ENCODE results near the gene UCP3. TPM values are rescaled to one million over a fixed set of nuclear protein-coding genes. Genes with fewer than 3 reads are reported as not detected.
A peak's percentile ranks its signal among the peaks of the same experiment; 100 is the strongest.

Gene UCP3
- total and polyA plus RNA-seq, 4 donors, result 1.0 to 2.8 (median 1.8) TPM

DNA sequence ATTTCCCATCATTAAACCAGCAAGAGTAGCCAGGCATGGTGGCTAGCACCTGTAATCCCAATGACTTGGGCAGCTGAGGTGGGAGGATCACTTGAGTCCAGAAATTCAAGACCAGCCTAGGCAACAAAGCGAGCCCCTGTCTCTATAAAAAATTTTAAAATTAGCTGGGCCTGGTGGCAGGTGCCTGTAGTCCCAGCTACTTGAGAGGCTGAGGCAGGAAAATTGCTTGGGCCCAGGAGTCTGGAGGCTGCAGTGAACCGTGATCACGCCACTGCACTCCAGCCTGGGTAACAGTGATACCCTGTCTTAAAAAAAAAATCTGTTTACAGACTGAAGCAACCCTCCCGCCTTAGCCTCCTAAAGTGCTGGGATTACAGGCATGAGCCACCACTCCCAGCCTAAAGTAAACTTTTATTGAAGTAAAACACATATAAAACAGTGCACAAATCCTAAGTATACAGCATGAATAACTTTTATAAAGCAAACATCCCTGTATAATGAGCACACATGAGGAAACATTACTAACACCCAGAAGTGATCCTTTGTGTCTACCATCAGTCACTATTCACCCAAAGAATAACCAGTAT is 12.6 kb downstream of the UCP3 start:
- Histone ChIP-seq H3K27ac (ENCODE audit: low read depth in 1 of 2, low read length in 1 of 2) (no peak overlapping the region), H3K27me3 (ENCODE audit: control insufficient read depth in 3 of 3, insufficient read depth in 3 of 3, low read length in 2 of 3) (no peaks in the 10 kb centered on the region), H3K9me3 (ENCODE audit: control insufficient read depth in 4 of 4, insufficient read depth in 3 of 4, low read length in 3 of 4) (no peaks in the 10 kb centered on the region), H3K4me3 (no peak overlapping the region), H3K9ac (ENCODE audit: insufficient read depth in 1 of 2, low read length in 2 of 2) (no peak overlapping the region), H3K36me3 (ENCODE audit: control insufficient read depth in 4 of 4, insufficient read depth in 4 of 4, low read length in 4 of 4) (peaks cover 0 to 4% (median under 1%) of the 10 kb centered on the region in 4 donors), H3K4me1 (ENCODE audit: control insufficient read depth in 5 of 5, insufficient read depth in 5 of 5, low read length in 5 of 5) (peaks cover 0 to 3% (median 0%) of the 10 kb centered on the region in 5 donors)
- no peak for DNase-seq
- TF ChIP-seq, protein P1, sequence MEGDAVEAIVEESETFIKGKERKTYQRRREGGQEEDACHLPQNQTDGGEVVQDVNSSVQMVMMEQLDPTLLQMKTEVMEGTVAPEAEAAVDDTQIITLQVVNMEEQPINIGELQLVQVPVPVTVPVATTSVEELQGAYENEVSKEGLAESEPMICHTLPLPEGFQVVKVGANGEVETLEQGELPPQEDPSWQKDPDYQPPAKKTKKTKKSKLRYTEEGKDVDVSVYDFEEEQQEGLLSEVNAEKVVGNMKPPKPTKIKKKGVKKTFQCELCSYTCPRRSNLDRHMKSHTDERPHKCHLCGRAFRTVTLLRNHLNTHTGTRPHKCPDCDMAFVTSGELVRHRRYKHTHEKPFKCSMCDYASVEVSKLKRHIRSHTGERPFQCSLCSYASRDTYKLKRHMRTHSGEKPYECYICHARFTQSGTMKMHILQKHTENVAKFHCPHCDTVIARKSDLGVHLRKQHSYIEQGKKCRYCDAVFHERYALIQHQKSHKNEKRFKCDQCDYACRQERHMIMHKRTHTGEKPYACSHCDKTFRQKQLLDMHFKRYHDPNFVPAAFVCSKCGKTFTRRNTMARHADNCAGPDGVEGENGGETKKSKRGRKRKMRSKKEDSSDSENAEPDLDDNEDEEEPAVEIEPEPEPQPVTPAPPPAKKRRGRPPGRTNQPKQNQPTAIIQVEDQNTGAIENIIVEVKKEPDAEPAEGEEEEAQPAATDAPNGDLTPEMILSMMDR (IDR thresholded peaks at IDR 0.05; ENCODE audit: control extremely low read depth, extremely low read depth), result no peak
- 78 to 87% methylated on average over 4 of the region's 4 CpGs for WGBS, 2 donors
- no peak for ATAC-seq (ENCODE audit: insufficient read depth, low FRiP score)

DNA sequence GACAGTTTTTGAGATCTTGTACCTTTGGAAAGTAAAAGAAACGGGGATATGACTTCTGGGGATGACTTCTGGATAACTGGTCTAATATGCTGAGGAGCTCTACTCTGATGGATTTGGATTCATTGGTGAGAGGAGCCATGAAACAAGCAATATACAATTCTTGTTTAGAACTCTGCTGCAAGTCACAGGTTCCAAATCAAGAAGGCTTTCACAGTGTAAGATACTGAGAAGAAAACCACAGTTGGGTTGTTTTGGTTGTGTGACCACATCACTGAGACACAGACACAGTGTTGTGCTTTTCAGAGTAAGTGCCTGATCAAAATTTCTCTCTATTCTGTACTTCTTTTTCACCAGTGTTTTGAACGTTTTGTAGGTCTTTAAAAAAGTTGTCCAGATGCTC is 13.2 kb downstream of the UCP3 start:
- Histone ChIP-seq H3K9ac (ENCODE audit: insufficient read depth in 1 of 2, low read length in 2 of 2) (no peak overlapping the region), H3K9me3 (ENCODE audit: control insufficient read depth in 4 of 4, insufficient read depth in 3 of 4, low read length in 3 of 4) (no peaks in the 10 kb centered on the region), H3K4me1 (ENCODE audit: control insufficient read depth in 5 of 5, insufficient read depth in 5 of 5, low read length in 5 of 5) (peaks cover 0 to 7% (median 0%) of the 10 kb centered on the region in 5 donors), H3K27me3 (ENCODE audit: control insufficient read depth in 3 of 3, insufficient read depth in 3 of 3, low read length in 2 of 3) (no peaks in the 10 kb centered on the region), H3K27ac (ENCODE audit: low read depth in 1 of 2, low read length in 1 of 2) (no peak overlapping the region), H3K36me3 (ENCODE audit: control insufficient read depth in 4 of 4, insufficient read depth in 4 of 4, low read length in 4 of 4) (peaks cover 0 to 3% (median 0%) of the 10 kb centered on the region in 4 donors), H3K4me3 (no peak overlapping the region)
- ATAC-seq (ENCODE audit: insufficient read depth, low FRiP score), result no peak
- TF ChIP-seq, protein P1 (IDR thresholded peaks at IDR 0.05; ENCODE audit: control extremely low read depth, extremely low read depth), result no peak
- DNase-seq, result no peak
- 80 to 83% methylated on average over 2 of the region's 2 CpGs for WGBS, 2 donors

DNA sequence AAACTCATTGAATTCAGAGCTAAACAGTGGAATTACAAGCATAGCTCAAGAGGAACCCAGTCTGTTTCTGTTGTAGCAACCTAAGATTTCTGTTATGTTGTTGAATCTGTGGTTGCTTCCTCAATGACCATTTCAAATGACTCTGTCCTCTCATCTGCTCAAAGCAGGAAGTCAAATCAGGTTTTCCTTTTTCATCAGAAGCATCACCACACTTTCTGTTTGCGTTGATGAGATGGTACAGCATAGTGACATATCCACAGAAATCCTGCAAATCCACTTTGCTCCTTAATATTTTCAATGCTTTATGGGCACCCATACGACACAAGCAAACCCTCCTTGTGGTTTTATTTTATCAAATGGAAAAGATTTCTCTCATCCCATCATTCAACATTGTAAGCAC is 13.6 kb downstream of the UCP3 start:
- Histone ChIP-seq H3K9ac (ENCODE audit: insufficient read depth in 1 of 2, low read length in 2 of 2) (no peak overlapping the region), H3K36me3 (ENCODE audit: control insufficient read depth in 4 of 4, insufficient read depth in 4 of 4, low read length in 4 of 4) (no peaks in the 10 kb centered on the region), H3K4me1 (ENCODE audit: control insufficient read depth in 5 of 5, insufficient read depth in 5 of 5, low read length in 5 of 5) (peaks cover 0 to 7% (median 0%) of the 10 kb centered on the region in 5 donors), H3K27ac (ENCODE audit: low read depth in 1 of 2, low read length in 1 of 2) (no peak overlapping the region), H3K9me3 (ENCODE audit: control insufficient read depth in 4 of 4, insufficient read depth in 3 of 4, low read length in 3 of 4) (no peaks in the 10 kb centered on the region), H3K4me3 (no peak overlapping the region), H3K27me3 (ENCODE audit: control insufficient read depth in 3 of 3, insufficient read depth in 3 of 3, low read length in 2 of 3) (no peaks in the 10 kb centered on the region)
- WGBS, 2 donors, result 36 to 57% methylated on average over 2 of the region's 2 CpGs
- DNase-seq (peak in 2 of 3 donors; percentile 31 to 37), ATAC-seq (ENCODE audit: insufficient read depth, low FRiP score) (no peak)
- TF ChIP-seq, protein P1 (IDR thresholded peaks at IDR 0.05; ENCODE audit: control extremely low read depth, extremely low read depth), result no peak
